ENCODE measurements around the gene C13orf42.
"Not testable (repeated sequence)": the region's sequence is repeated elsewhere in the genome, so short reads cannot be mapped to it uniquely, and the experiment has no call there.

Gene C13orf42

GRCh38 chr13:51136276-51136980 is 25.4 kb upstream of the C13orf42 start:
- no peaks in the 10 kb centered on the region for H3K36me3 Mint-ChIP-seq
- no peaks in the 10 kb centered on the region for H3K4me1 Mint-ChIP-seq
- no peak overlapping the region for H3K4me3 Mint-ChIP-seq
- H3K27ac Mint-ChIP-seq = no peak overlapping the region
- peaks cover 3% of the 10 kb centered on the region for H3K9me3 Mint-ChIP-seq
- no peak for ATAC-seq
- peaks cover 44% of the 10 kb centered on the region for H3K27me3 Mint-ChIP-seq

DNA sequence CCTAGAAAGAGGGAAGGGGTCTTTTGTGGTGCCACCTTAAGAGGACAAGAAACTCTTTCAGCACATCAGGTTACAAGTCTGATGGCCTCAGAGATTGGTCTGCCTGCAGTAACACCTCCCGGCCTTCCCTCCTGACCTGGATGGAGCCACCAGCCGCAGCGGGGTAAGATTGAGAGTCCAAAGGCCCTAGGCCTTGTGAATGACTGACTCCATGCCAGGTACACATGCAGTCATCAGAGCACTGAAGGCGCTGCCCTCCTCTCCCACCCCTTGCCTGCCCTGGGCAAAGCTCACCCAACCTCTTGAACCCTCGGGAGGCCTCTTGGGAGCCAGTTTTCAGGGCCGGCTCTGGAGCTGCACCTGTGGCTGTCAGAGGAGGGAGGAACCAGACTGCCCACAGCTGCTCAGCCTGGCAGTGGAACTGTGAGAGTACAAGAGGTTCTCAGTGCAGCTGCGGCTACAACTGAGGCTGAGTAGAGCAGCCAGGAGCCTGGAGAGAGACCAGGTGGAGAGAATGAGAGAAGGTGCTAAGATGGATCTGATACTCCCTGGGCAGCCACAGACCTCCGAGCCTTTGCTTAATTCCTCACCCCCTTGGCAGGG is 23.8 kb upstream of the C13orf42 start:
- peaks cover 6% of the 10 kb centered on the region for H3K9me3 Mint-ChIP-seq
- H3K4me3 Mint-ChIP-seq = no peak overlapping the region
- no peaks in the 10 kb centered on the region for H3K4me1 Mint-ChIP-seq
- no peaks in the 10 kb centered on the region for H3K36me3 Mint-ChIP-seq
- no peak overlapping the region for H3K27ac Mint-ChIP-seq
- no peak for ATAC-seq
- peaks cover 44% of the 10 kb centered on the region for H3K27me3 Mint-ChIP-seq

DNA sequence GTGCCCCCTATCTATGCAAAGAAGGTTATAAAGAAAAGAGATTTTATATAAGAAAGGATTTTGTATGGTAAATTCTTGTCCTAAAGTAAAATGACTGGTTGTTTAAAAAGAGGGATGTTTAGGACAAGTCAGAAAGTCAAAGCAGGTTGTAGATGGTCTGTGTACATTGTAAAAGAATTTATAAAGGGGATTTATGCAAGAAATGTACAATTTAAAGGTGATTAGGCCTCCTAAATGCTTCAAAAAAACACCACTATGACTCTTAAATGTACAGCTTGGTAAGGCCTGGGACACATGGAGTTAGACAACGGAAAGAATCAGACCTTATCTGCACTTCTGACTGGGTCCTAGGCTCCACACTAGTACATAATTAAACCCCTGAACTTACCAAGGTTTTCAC is 19.3 kb upstream of the C13orf42 start:
- Mint-ChIP-seq H3K27me3 (peaks cover 2% of the 10 kb centered on the region), H3K4me3 (no peak overlapping the region), H3K36me3 (no peaks in the 10 kb centered on the region), H3K27ac (no peak overlapping the region), H3K9me3 (peaks cover 12% of the 10 kb centered on the region), H3K4me1 (peaks cover 7% of the 10 kb centered on the region)
- no peak for ATAC-seq

GRCh38 chr13:51125495-51126226 is 14.6 kb upstream of the C13orf42 start:
- H3K9me3 Mint-ChIP-seq = peaks cover 9% of the 10 kb centered on the region
- H3K27me3 Mint-ChIP-seq = peaks cover 26% of the 10 kb centered on the region
- H3K36me3 Mint-ChIP-seq = no peaks in the 10 kb centered on the region
- H3K4me3 Mint-ChIP-seq = no peak overlapping the region
- peak; percentile 84 for ATAC-seq
- H3K4me1 Mint-ChIP-seq = peaks cover 7% of the 10 kb centered on the region
- no peak overlapping the region for H3K27ac Mint-ChIP-seq

DNA sequence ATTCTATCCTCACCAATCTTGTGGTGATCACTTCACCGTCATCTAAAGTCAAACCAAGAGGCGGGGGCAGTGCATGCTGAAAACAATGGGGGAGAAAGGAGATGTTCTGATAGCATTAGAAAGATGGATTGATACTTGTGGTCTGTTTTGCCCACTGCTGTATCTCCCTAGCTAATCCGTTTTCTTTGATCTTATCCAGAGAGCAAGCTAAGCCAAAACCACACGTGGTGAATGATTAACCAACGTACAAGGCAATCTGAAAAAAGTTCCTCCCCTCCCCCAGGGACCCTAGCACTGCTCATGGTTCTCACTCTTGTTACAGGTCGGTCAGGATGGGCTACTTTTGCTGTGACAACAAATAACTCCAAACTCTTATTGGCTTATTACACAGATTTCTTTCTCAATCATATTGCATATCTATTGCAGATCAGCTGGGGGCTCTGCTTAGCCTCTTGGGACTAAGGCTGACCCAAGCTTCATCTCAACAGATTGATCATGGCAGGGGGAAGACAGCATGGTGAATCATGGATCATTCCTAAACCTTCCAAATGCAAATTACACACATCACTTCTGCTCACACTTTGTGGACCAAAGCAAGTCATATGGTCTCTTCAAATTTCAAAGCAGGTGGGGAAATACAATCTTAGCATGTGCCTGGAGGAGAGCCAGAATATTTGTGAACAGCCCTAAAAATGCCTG is 11.9 kb upstream of the C13orf42 start:
- no peaks in the 10 kb centered on the region for H3K36me3 Mint-ChIP-seq
- no peak overlapping the region for H3K4me3 Mint-ChIP-seq
- no peak for ATAC-seq
- no peak overlapping the region for H3K27ac Mint-ChIP-seq
- H3K9me3 Mint-ChIP-seq = peaks cover 2% of the 10 kb centered on the region
- peaks cover 27% of the 10 kb centered on the region for H3K27me3 Mint-ChIP-seq
- peaks cover 7% of the 10 kb centered on the region for H3K4me1 Mint-ChIP-seq

DNA sequence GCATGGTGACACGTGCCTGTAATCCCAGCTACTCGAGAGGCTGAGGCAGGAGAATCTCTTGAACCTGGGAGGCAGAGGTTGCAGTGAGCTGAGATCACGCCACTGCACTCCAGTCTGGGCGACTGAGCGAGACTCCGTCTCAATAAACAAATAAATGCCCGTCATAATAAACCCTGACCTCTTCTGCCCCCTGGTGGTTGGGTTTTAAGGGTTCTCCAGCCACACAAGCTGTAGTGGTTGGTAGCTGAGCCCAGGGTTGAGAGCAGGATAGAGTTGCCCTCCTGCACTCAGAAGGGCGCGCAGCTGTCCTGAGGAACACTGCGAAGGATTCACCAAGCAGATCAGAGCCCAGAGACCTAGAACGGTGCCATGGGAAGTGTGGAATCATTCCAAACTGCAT is 9.8 kb upstream of the C13orf42 start:
- not testable (repeated sequence) for H3K4me1 Mint-ChIP-seq, H3K9me3 Mint-ChIP-seq, H3K36me3 Mint-ChIP-seq, H3K27ac Mint-ChIP-seq, ATAC-seq, H3K4me3 Mint-ChIP-seq
- peaks cover 32% of the 10 kb centered on the region for H3K27me3 Mint-ChIP-seq

GRCh38 chr13:51118809-51119431 is 7.8 kb upstream of the C13orf42 start:
- no peak overlapping the region for H3K27ac Mint-ChIP-seq
- peaks cover 6% of the 10 kb centered on the region for H3K9me3 Mint-ChIP-seq
- H3K4me3 Mint-ChIP-seq = no peak overlapping the region
- peak; percentile 57 for ATAC-seq
- H3K36me3 Mint-ChIP-seq = no peaks in the 10 kb centered on the region
- no peaks in the 10 kb centered on the region for H3K4me1 Mint-ChIP-seq
- H3K27me3 Mint-ChIP-seq = peaks cover 42% of the 10 kb centered on the region

DNA sequence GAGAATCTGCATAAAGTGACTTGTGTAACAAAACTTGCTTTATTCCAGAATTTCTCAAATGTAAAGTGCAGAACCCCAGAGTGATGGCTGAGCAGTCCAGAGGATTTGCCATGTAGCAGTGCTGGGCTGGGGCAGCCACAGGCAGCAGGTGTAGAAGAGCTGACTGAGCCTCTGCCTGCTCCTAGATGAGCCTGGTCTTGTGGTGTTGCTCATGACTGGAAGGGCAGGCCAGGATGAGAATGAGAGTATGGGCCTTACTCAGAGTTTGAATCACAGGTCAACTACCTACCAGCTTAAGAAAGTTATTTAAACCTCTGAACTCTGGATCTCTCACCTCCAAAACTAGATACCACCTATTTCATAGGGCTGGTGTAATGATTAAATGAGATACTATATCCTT is 2.9 kb upstream of the C13orf42 start:
- H3K27ac Mint-ChIP-seq = no peak overlapping the region
- H3K27me3 Mint-ChIP-seq = peaks cover 22% of the 10 kb centered on the region
- ATAC-seq = no peak
- H3K36me3 Mint-ChIP-seq = no peaks in the 10 kb centered on the region
- H3K4me1 Mint-ChIP-seq = no peaks in the 10 kb centered on the region
- H3K4me3 Mint-ChIP-seq = no peak overlapping the region
- peaks cover 6% of the 10 kb centered on the region for H3K9me3 Mint-ChIP-seq

- Mint-ChIP-seq H3K27ac (no peak overlapping the region), H3K4me3 (no peak overlapping the region), H3K9me3 (peaks cover 6% of the 10 kb centered on the region), H3K27me3 (peaks cover 22% of the 10 kb centered on the region), H3K36me3 (no peaks in the 10 kb centered on the region), H3K4me1 (no peaks in the 10 kb centered on the region)
- ATAC-seq = no peak
Measured at GRCh38 chr13:51113186-51113881, 2.3 kb upstream of the C13orf42 start.

DNA sequence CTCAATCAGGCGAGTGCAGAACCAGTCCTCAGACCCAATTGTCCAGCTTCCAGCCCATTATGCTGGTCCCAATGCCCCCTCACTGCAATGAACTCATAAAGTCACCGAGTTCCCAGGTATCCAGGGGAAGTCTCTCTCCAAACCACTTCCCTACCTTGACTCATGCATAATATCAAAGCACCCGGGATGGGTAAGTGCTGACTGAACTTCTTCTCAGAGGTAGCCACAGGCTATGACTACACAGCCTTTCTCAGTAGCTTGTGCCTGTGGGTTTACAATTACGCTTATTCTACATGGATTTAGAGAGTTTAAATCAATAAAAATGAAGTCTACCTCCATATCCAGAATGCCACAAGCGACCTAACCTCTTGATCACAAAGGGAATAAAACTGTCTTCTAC is 1.7 kb upstream of the C13orf42 start:
- peaks cover 1% of the 10 kb centered on the region for H3K9me3 Mint-ChIP-seq
- H3K36me3 Mint-ChIP-seq = no peaks in the 10 kb centered on the region
- no peak overlapping the region for H3K27ac Mint-ChIP-seq
- no peaks in the 10 kb centered on the region for H3K4me1 Mint-ChIP-seq
- peaks cover 22% of the 10 kb centered on the region for H3K27me3 Mint-ChIP-seq
- no peak overlapping the region for H3K4me3 Mint-ChIP-seq
- ATAC-seq = no peak

DNA sequence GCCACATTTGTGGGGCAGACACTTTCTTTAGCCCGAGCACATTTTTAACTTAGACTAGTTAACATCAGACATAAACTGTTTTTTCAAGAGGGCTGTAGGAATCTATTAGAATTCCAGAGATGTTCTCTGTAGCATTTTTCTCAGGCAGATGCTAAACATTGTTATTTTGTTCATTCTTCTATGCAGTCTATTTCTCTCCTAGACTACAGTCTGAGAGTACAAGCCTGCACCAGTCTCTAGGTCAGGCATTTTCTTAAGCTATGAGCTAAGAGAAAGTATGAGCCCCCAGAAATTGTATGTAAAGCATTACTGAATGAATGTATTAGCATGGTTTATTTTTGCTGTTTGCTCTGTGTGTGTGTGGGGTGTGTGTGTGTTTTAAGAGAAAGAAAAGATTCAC is 923 bp upstream of the C13orf42 start:
- Mint-ChIP-seq H3K9me3 (no peaks in the 10 kb centered on the region), H3K36me3 (no peaks in the 10 kb centered on the region), H3K27ac (no peak overlapping the region), H3K4me1 (no peaks in the 10 kb centered on the region), H3K4me3 (no peak overlapping the region), H3K27me3 (peaks cover 22% of the 10 kb centered on the region)
- no peak for ATAC-seq

GRCh38 chr13:51107996-51108395 is 3.1 kb downstream of the C13orf42 start:
- no peak for ATAC-seq
- Mint-ChIP-seq H3K9me3 (no peaks in the 10 kb centered on the region), H3K36me3 (no peaks in the 10 kb centered on the region), H3K4me3 (no peak overlapping the region), H3K27me3 (peaks cover 7% of the 10 kb centered on the region), H3K27ac (no peak overlapping the region), H3K4me1 (no peaks in the 10 kb centered on the region)

- Mint-ChIP-seq H3K9me3 (no peaks in the 10 kb centered on the region), H3K4me1 (no peaks in the 10 kb centered on the region), H3K27me3 (peaks cover 29% of the 10 kb centered on the region), H3K36me3 (no peaks in the 10 kb centered on the region), H3K4me3 (no peak overlapping the region), H3K27ac (no peak overlapping the region)
- peak; percentile 10 for ATAC-seq
Measured at GRCh38 chr13:51105046-51105445, 6.0 kb downstream of the C13orf42 start.

DNA sequence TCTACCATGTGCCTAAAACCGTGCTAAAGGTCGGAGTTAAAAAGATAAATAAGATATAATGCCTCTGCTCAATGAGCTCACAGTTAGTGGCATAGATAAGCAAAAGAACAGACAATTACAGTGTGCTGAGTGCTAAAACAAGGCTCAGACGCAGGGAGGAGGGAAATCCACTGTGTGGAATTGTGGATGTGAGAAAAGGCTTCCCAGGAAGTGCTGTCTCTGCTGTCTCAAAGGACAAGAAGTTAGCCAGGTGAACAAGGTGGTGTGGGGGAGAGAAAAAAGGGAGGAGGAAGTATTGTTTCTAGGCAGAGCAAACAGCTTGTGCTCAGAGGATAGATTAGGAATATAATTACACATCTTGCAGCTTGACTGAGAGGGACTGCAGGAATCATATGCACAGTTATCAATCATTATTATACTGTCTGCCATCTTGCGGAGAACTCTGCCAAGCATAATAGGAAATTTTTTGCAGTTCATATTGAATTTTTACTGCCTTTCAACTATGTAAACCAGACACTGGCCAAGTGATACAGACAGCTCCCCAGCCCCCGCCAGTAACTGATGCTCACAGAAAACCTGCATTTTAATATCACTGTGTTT is 9.3 kb downstream of the C13orf42 start:
- no peak overlapping the region for H3K27ac Mint-ChIP-seq
- ATAC-seq = no peak
- no peaks in the 10 kb centered on the region for H3K4me1 Mint-ChIP-seq
- H3K36me3 Mint-ChIP-seq = no peaks in the 10 kb centered on the region
- no peaks in the 10 kb centered on the region for H3K9me3 Mint-ChIP-seq
- H3K4me3 Mint-ChIP-seq = no peak overlapping the region
- H3K27me3 Mint-ChIP-seq = peaks cover 54% of the 10 kb centered on the region
